HepG2 (cell line): ENCODE results near the gene DLST. TPM values are rescaled to one million over a fixed set of nuclear protein-coding genes. Genes with fewer than 3 reads are reported as not detected.
A peak's percentile ranks its signal among the peaks of the same experiment; 100 is the strongest.

Source experiments
- BRD4 ChIP-seq: sonication (generic); formaldehyde crosslinking; IDR thresholded peaks from 2 replicates; pipeline ENCODE4 v1.4.0; 2020; ENCODE audit warnings: missing genetic modification reagents
- DNMT1 ChIP-seq: sonication (generic); formaldehyde crosslinking; IDR thresholded peaks from 2 replicates; pipeline ENCODE4 v1.5.1; 2020; ENCODE audit warnings: mild to moderate bottlenecking, missing genetic modification reagents
- FOXM1 ChIP-seq: sonication (generic); formaldehyde crosslinking; IDR thresholded peaks from 2 replicates; pipeline ENCODE4 v1.5.0; 2020; ENCODE audit warnings: missing genetic modification reagents
- JARID2 ChIP-seq: sonication (generic); formaldehyde crosslinking; IDR thresholded peaks from 2 replicates; pipeline ENCODE4 v1.8.1; 2023; ENCODE audit warnings: missing genetic modification reagents, inconsistent platforms; ENCODE audit not compliant: insufficient replicate concordance
- KDM2A ChIP-seq: sonication (generic); formaldehyde crosslinking; IDR thresholded peaks from 2 replicates; pipeline ENCODE4 v1.4.0; 2020; ENCODE audit warnings: low read depth, missing genetic modification reagents, borderline replicate concordance
- MED1 ChIP-seq: sonication (generic); formaldehyde crosslinking; IDR thresholded peaks from 2 replicates; pipeline ENCODE4 v1.4.0; 2020; ENCODE audit warnings: missing genetic modification reagents
- PPARG ChIP-seq: conservative IDR thresholded peaks from 2 replicates; pipeline ENCODE4 v1.6.1; 2016; ENCODE audit warnings: missing biosample characterization, missing genetic modification reagents
- PRMT3 ChIP-seq: sonication (generic); formaldehyde crosslinking; IDR thresholded peaks from 2 replicates; pipeline ENCODE4 v1.8.1; 2022; ENCODE audit warnings: low read depth, mild to moderate bottlenecking, moderate library complexity, missing genetic modification reagents, borderline replicate concordance
- RFX5 ChIP-seq: IDR thresholded peaks from 2 replicates; pipeline ENCODE4 v1.6.1; 2011; ENCODE audit warnings: low read depth, low read length, improper control_type of control experiment
- SETDB1 ChIP-seq: sonication (generic); formaldehyde crosslinking; IDR thresholded peaks from 2 replicates; pipeline ENCODE4 v1.5.1; 2020; ENCODE audit warnings: missing genetic modification reagents, mild to moderate bottlenecking, borderline replicate concordance
- SMARCC2 ChIP-seq: fragments of 450-650 bp; IDR thresholded peaks from 2 replicates; pipeline ENCODE4 v1.6.1; 2017; ENCODE audit warnings: antibody characterized with exemption, mild to moderate bottlenecking
- SMC3 ChIP-seq: IDR thresholded peaks from 2 replicates; pipeline ENCODE4 v1.6.1; 2011; ENCODE audit warnings: low read length, improper control_type of control experiment
- TBL1XR1 ChIP-seq: fragments of 150-350 bp; IDR thresholded peaks from 2 replicates; pipeline ENCODE4 v1.6.1; 2014; ENCODE audit warnings: borderline replicate concordance, low read length; ENCODE audit not compliant: partially characterized antibody
- TBX2 ChIP-seq: sonication (generic); formaldehyde crosslinking; IDR thresholded peaks from 2 replicates; pipeline ENCODE4 v1.5.0; 2020; ENCODE audit warnings: missing genetic modification reagents, mild to moderate bottlenecking, borderline replicate concordance
- TFDP2 ChIP-seq: sonication (generic); formaldehyde crosslinking; IDR thresholded peaks from 2 replicates; pipeline ENCODE4 v1.4.0; 2020; ENCODE audit warnings: missing genetic modification reagents
- ZFP36 ChIP-seq: fragments of 150-350 bp; IDR thresholded peaks from 2 replicates; pipeline ENCODE4 v1.6.1; 2018; ENCODE audit warnings: borderline replicate concordance, low read length, low read depth; ENCODE audit not compliant: partially characterized antibody
- ZFP62 ChIP-seq: sonication (generic); formaldehyde crosslinking; IDR thresholded peaks from 2 replicates; pipeline ENCODE4 v1.4.0; 2020; ENCODE audit warnings: missing genetic modification reagents
- ZNF263 ChIP-seq: sonication (generic); formaldehyde crosslinking; IDR thresholded peaks from 2 replicates; pipeline ENCODE4 v1.4.0; 2020; ENCODE audit warnings: missing genetic modification reagents
- ZNF337 ChIP-seq: sonication (generic); formaldehyde crosslinking; IDR thresholded peaks from 2 replicates; pipeline ENCODE4 v1.5.1; 2020; ENCODE audit warnings: missing genetic modification reagents, low read depth, mild to moderate bottlenecking, borderline replicate concordance
- ZNF430 ChIP-seq: sonication (generic); formaldehyde crosslinking; IDR thresholded peaks from 2 replicates; pipeline ENCODE4 v1.9.0; 2021; ENCODE audit warnings: mild to moderate bottlenecking, missing genetic modification reagents
- polyA plus RNA-seq, 8 experiments: library from polyadenylated mRNA; depleted of rRNA in 3 of 8; stranded (reverse) in 7 of 8; unstranded in 1 of 8; fragments of >200 nt; fragmentation: Illumina TruSeq in 4 of 8; extraction: Trizol in 4 of 8; gene quantifications; 2 replicates each; pipeline versions ENCODE4 v1.2.1 to v1.2.3, GENCODE V29; 2011 to 2016; ENCODE audit warnings: low read depth in 4 of 8, missing spikeins in 1 of 8, mixed read lengths in 1 of 8; ENCODE audit not compliant: insufficient read depth in 1 of 8
- total RNA-seq, 5 experiments: library from RNA; depleted of rRNA; stranded (reverse); fragments of >200 nt; fragmentation: Illumina TruSeq; extraction: Trizol; gene quantifications; 2 replicates each; pipeline ENCODE4 v1.2.3, GENCODE V29; 2016; ENCODE audit warnings: low read depth in 1 of 5
- TF ChIP-seq, protein P1 (sequence below): IDR thresholded peaks from 2 replicates; pipeline ENCODE4 v1.6.1; 2016; ENCODE audit warnings: low read depth, control low read depth
- TF ChIP-seq, protein P2 (sequence below): IDR thresholded peaks from 2 replicates; pipeline ENCODE4 v1.6.1; 2016; ENCODE audit warnings: mild to moderate bottlenecking, missing biosample characterization, missing genetic modification reagents
- TF ChIP-seq, protein P3 (sequence below): sonication (generic); formaldehyde crosslinking; IDR thresholded peaks from 2 replicates; pipeline ENCODE4 v1.5.1; 2020; ENCODE audit warnings: mild to moderate bottlenecking, missing genetic modification reagents, borderline replicate concordance

The DLST gene
- total and polyA plus RNA-seq, 2 of the 13 experiments (the other 11 are each of a cell fraction or from before 2014, with no cell fraction given), result 56.5 to 94.3 TPM

- TF ChIP-seq FOXM1 (no peak), SMARCC2 (no peak), MED1 (CRISPR knock-in tag) (peak; percentile 22; the same call in 1 of the 2 replicates), KDM2A (CRISPR knock-in tag) (no peak), SMC3 (no peak), BRD4 (CRISPR knock-in tag) (no peak), RFX5 (peak; percentile 75), DNMT1 (CRISPR knock-in tag) (no peak), PPARG (CRISPR knock-in tag) (peak; percentile 50; the same call in 1 of the 2 replicates), PRMT3 (CRISPR knock-in tag) (no peak), SETDB1 (CRISPR knock-in tag) (no peak), JARID2 (CRISPR knock-in tag) (no peak), TBL1XR1 (no peak), ZFP62 (CRISPR knock-in tag) (no peak), ZFP36 (no peak), ZNF337 (no peak), ZNF430 (CRISPR knock-in tag) (no peak), TBX2 (CRISPR knock-in tag) (no peak; the same call in 1 of the 2 replicates), ZNF263 (CRISPR knock-in tag) (peak; percentile 32; the same call in 1 of the 2 replicates), TFDP2 (CRISPR knock-in tag) (no peak)
- TF ChIP-seq, protein P1, sequence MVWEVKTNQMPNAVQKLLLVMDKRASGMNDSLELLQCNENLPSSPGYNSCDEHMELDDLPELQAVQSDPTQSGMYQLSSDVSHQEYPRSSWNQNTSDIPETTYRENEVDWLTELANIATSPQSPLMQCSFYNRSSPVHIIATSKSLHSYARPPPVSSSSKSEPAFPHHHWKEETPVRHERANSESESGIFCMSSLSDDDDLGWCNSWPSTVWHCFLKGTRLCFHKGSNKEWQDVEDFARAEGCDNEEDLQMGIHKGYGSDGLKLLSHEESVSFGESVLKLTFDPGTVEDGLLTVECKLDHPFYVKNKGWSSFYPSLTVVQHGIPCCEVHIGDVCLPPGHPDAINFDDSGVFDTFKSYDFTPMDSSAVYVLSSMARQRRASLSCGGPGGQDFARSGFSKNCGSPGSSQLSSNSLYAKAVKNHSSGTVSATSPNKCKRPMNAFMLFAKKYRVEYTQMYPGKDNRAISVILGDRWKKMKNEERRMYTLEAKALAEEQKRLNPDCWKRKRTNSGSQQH (CRISPR knock-in tag), result 0 out of 2 replicates have a peak, but pooled peaks have one; percentile 28
- TF ChIP-seq, protein P2, sequence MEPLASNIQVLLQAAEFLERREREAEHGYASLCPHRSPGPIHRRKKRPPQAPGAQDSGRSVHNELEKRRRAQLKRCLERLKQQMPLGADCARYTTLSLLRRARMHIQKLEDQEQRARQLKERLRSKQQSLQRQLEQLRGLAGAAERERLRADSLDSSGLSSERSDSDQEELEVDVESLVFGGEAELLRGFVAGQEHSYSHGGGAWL (CRISPR knock-in tag), result no peak
- TF ChIP-seq, protein P3, sequence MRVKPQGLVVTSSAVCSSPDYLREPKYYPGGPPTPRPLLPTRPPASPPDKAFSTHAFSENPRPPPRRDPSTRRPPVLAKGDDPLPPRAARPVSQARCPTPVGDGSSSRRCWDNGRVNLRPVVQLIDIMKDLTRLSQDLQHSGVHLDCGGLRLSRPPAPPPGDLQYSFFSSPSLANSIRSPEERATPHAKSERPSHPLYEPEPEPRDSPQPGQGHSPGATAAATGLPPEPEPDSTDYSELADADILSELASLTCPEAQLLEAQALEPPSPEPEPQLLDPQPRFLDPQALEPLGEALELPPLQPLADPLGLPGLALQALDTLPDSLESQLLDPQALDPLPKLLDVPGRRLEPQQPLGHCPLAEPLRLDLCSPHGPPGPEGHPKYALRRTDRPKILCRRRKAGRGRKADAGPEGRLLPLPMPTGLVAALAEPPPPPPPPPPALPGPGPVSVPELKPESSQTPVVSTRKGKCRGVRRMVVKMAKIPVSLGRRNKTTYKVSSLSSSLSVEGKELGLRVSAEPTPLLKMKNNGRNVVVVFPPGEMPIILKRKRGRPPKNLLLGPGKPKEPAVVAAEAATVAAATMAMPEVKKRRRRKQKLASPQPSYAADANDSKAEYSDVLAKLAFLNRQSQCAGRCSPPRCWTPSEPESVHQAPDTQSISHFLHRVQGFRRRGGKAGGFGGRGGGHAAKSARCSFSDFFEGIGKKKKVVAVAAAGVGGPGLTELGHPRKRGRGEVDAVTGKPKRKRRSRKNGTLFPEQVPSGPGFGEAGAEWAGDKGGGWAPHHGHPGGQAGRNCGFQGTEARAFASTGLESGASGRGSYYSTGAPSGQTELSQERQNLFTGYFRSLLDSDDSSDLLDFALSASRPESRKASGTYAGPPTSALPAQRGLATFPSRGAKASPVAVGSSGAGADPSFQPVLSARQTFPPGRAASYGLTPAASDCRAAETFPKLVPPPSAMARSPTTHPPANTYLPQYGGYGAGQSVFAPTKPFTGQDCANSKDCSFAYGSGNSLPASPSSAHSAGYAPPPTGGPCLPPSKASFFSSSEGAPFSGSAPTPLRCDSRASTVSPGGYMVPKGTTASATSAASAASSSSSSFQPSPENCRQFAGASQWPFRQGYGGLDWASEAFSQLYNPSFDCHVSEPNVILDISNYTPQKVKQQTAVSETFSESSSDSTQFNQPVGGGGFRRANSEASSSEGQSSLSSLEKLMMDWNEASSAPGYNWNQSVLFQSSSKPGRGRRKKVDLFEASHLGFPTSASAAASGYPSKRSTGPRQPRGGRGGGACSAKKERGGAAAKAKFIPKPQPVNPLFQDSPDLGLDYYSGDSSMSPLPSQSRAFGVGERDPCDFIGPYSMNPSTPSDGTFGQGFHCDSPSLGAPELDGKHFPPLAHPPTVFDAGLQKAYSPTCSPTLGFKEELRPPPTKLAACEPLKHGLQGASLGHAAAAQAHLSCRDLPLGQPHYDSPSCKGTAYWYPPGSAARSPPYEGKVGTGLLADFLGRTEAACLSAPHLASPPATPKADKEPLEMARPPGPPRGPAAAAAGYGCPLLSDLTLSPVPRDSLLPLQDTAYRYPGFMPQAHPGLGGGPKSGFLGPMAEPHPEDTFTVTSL (CRISPR knock-in tag), result peak; percentile 44; the same call in 1 of the 2 replicates
Observed at GRCh38 chr14:74932401-74932901, 50.7 kb downstream of the DLST start (continued).
